Keratinocyte (primary cell): ENCODE data around the gene F2.

ENCODE experiments used
- CTCF ChIP-seq, 3 experiments: IDR thresholded peaks in 1 of 3; conservative IDR thresholded peaks in 1 of 3; optimal IDR thresholded peaks in 1 of 3; 2 replicates in 2 of 3; 3 replicates in 1 of 3; pipeline versions ENCODE3 to v1.5.1; 2011; ENCODE audit warnings: low read length in 3 of 3, mild to moderate bottlenecking in 3 of 3, moderate library complexity in 2 of 3, control low read depth in 1 of 3, inconsistent platforms in 1 of 3; ENCODE audit not compliant: insufficient read depth in 2 of 3; ENCODE audit errors: extremely low read depth in 1 of 3
- EZH2 ChIP-seq: IDR thresholded peaks from one replicate; pipeline ENCODE4 v1.6.1; 2012; ENCODE audit warnings: inconsistent platforms, mild to moderate bottlenecking, low read length, moderate library complexity

- TF ChIP-seq CTCF (optimal IDR thresholded peaks at IDR 0.05 in 1 of 3, IDR thresholded peaks at IDR 0.05 in 1 of 3, conservative IDR thresholded peaks at IDR 0.05 in 1 of 3; ENCODE audit: extremely low read depth in 1 of 3, insufficient read depth in 2 of 3, low read length in 3 of 3) (no peak), EZH2 (no peak)
These were observed 17.1 kb downstream of the F2 start for GRCh38 chr11:46736146-46736545.
